HG02571 (cell line): ENCODE results near the gene RITA1.

Source experiments
- ATAC-seq: cut with Tn5 transposase; IDR thresholded peaks from one replicate; pipeline ENCODE4 v1.9.1; 2021; ENCODE audit warnings: mild to moderate bottlenecking, moderate library complexity; ENCODE audit not compliant: unreplicated experiment

RITA1 gene

GRCh38 chr12:113152835-113153814 is 32.4 kb upstream of the RITA1 start:
- no peak for ATAC-seq

GRCh38 chr12:113154351-113154973 is 31.1 kb upstream of the RITA1 start:
- no peak for ATAC-seq

- ATAC-seq = no peak
These were observed 30.5 kb upstream of the RITA1 start for GRCh38 chr12:113155060-113155459.

GRCh38 chr12:113155646-113156045 is 29.9 kb upstream of the RITA1 start:
- no peak for ATAC-seq

- no peak for ATAC-seq
These were observed 28.2 kb upstream of the RITA1 start for GRCh38 chr12:113157218-113157859.

- no peak for ATAC-seq
These were observed 26.9 kb upstream of the RITA1 start for GRCh38 chr12:113158439-113159203.

GRCh38 chr12:113159937-113160336 is 25.6 kb upstream of the RITA1 start:
- ATAC-seq = no peak

- ATAC-seq = no peak
These were observed 24.0 kb upstream of the RITA1 start for GRCh38 chr12:113161415-113162016.

- ATAC-seq = no peak
These were observed 23.2 kb upstream of the RITA1 start for GRCh38 chr12:113162102-113163029.

- no peak for ATAC-seq
These were observed 22.5 kb upstream of the RITA1 start for GRCh38 chr12:113163030-113163360.

GRCh38 chr12:113164014-113164413 is 21.5 kb upstream of the RITA1 start:
- ATAC-seq = no peak

- no peak for ATAC-seq
These were observed 19.7 kb upstream of the RITA1 start for GRCh38 chr12:113165521-113166450.

GRCh38 chr12:113167868-113168267 is 17.7 kb upstream of the RITA1 start:
- no peak for ATAC-seq

GRCh38 chr12:113169697-113170096 is 15.8 kb upstream of the RITA1 start:
- no peak for ATAC-seq

GRCh38 chr12:113170457-113170856 is 15.1 kb upstream of the RITA1 start:
- ATAC-seq = no peak

GRCh38 chr12:113170926-113171325 is 14.6 kb upstream of the RITA1 start:
- no peak for ATAC-seq

GRCh38 chr12:113171543-113171942 is 14.0 kb upstream of the RITA1 start:
- ATAC-seq = no peak

GRCh38 chr12:113172185-113172584 is 13.3 kb upstream of the RITA1 start:
- no peak for ATAC-seq
